Activated T-cell treated with anti-CD3 and anti-CD28 coated beads, Interleukin-2, amount 50 U/mL, for 24 hours (primary cell): ENCODE data around the gene ARHGEF3.

Experiments used
- DNase-seq: peaks from one replicate; pipeline ENCODE4 v3.0.0-alpha.2; 2020
- H3K27ac Mint-ChIP-seq: 2 replicates; pipeline ENCODE4 v1.8.0; 2020; ENCODE audit warnings: mild to moderate bottlenecking, mixed read lengths
- H3K27me3 Mint-ChIP-seq: 2 replicates; pipeline ENCODE4 v1.8.0; 2020; ENCODE audit warnings: mixed read lengths
- H3K36me3 Mint-ChIP-seq: 2 replicates; pipeline ENCODE4 v1.8.0; 2020; ENCODE audit warnings: low read depth, mixed read lengths
- H3K4me1 Mint-ChIP-seq: 2 replicates; pipeline ENCODE4 v1.8.0; 2020; ENCODE audit warnings: low read depth, mixed read lengths
- H3K4me3 Mint-ChIP-seq: 2 replicates; pipeline ENCODE4 v1.8.0; 2020; ENCODE audit warnings: mild to moderate bottlenecking, moderate library complexity, mixed read lengths
- H3K9me3 Mint-ChIP-seq: 2 replicates; pipeline ENCODE4 v1.8.0; 2020; ENCODE audit warnings: mixed read lengths

ARHGEF3 gene

GRCh38 chr3:56812754-56813652 lies 11.3 kb upstream of the ARHGEF3 start:
- Mint-ChIP-seq H3K27me3 (no peaks in the 10 kb centered on the region), H3K9me3 (no peaks in the 10 kb centered on the region), H3K36me3 (no peaks in the 10 kb centered on the region), H3K4me1 (peaks cover 72% of the 10 kb centered on the region), H3K4me3 (no peak overlapping the region), H3K27ac (peak overlapping the region; percentile 58)
- no peak for DNase-seq

DNA sequence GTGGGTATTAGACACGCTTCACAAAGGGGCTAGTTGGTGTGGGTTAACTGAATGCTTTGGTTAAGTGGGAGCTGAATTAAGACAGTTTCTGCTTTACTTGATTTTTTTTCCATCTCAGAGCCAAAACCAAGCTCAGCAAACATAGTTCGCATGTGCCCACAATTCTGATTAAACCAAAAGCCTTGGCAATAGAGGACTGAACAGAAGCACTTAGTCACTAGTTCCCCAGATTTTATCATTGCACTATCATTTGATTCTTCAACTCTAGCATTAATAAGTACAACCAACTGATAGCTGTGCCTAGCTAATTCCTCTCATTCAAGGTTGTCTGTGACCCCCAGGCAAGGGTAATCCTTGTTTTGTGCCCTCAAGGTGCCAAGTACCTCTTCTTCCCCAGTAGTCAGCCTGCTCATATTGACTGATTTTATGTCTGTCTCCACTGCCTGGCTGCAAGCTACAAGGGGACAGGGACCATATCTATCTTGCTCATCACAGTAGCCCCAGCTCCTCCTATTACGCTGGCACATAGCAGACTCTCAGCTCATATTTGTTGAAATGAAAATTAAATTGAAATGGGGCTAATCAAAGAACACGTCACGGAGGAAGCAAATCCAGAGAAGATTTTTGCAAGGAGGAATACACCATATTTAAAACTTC lies 9.9 kb upstream of the ARHGEF3 start:
- Mint-ChIP-seq H3K27me3 (no peaks in the 10 kb centered on the region), H3K4me1 (peaks cover 61% of the 10 kb centered on the region), H3K27ac (peak overlapping the region; percentile 68), H3K4me3 (no peak overlapping the region), H3K9me3 (no peaks in the 10 kb centered on the region), H3K36me3 (no peaks in the 10 kb centered on the region)
- no peak for DNase-seq

DNA sequence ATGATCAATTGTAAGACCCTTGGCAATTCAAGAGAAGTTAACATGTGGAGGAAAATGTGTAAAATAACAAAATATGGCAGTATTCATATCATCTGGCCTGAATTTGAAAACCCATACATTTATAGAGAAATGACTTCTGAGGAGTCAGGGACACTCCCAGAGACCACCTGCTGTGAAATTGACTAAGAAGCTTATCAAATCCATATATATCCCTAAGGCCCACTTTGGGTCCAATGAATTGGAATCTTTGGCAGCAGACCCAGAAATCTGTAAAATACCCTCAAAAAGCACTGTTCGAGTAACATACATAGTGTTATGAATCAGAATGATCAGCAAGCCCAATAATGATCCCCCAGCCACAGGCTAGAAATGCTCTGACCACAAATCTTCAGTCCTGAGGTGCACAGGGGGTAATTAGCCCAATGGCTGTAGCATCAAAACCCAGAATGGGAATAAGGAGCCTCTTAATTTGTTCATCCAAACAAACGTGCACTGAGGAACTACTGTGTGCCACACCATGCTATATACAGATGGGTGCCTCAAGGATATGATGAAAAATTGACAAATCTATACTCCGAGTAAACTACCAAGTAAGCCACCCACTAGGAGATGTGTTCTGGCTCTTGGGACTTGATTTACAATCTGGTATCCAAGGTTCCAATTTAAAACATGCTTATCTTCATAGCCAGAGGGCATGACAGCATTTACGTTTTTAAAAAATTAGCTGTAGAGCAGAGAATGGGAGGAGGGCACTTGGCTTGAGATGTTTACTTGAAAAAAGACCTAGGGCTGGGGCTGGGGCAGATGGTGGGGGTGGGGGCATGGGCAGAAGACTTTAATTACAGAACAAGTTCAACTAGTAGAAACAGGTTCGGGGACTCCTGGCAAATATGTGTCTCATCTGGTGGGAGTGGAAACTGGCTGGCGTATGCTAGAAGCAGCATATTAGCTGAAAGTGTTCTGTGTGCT lies 9.1 kb upstream of the ARHGEF3 start:
- H3K4me3 Mint-ChIP-seq, result no peak overlapping the region
- H3K9me3 Mint-ChIP-seq, result no peaks in the 10 kb centered on the region
- no peak overlapping the region for H3K27ac Mint-ChIP-seq
- peaks cover 54% of the 10 kb centered on the region for H3K4me1 Mint-ChIP-seq
- no peak for DNase-seq
- no peaks in the 10 kb centered on the region for H3K27me3 Mint-ChIP-seq
- no peaks in the 10 kb centered on the region for H3K36me3 Mint-ChIP-seq

GRCh38 chr3:56806407-56806806 lies 4.7 kb upstream of the ARHGEF3 start:
- Mint-ChIP-seq H3K27ac (no peak overlapping the region), H3K36me3 (peaks cover 3% of the 10 kb centered on the region), H3K4me3 (no peak overlapping the region)

DNA sequence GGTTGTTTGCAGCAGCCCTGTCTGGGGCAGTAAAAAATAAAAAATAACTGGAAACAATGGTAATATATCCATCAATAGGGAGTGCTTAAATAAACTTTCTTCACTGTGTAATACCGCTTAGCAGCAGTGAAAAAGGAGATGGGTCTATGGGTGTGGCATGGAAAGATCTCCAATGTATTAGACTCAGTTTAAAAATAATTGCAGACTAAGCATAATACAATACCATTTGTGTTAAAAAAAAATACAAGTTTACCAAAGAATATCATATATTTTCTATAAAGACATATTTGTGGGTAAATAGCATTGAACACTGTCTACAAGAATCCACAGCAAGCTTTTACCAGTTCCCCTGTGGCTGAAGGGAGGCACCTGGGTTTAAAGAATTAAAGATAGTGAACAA lies 1.0 kb upstream of the ARHGEF3 start:
- Mint-ChIP-seq H3K4me3 (peak overlapping the region; percentile 91), H3K36me3 (peaks cover 21% of the 10 kb centered on the region), H3K4me1 (peaks cover 34% of the 10 kb centered on the region), H3K27ac (no peak overlapping the region), H3K9me3 (no peaks in the 10 kb centered on the region), H3K27me3 (no peaks in the 10 kb centered on the region)
- no peak for DNase-seq

More at GRCh38 chr3:56806407-56806806, 4.7 kb upstream of the ARHGEF3 start:
- H3K27me3 Mint-ChIP-seq, result no peaks in the 10 kb centered on the region
- no peak for DNase-seq
- no peaks in the 10 kb centered on the region for H3K9me3 Mint-ChIP-seq
- H3K4me1 Mint-ChIP-seq, result peaks cover 24% of the 10 kb centered on the region

DNA sequence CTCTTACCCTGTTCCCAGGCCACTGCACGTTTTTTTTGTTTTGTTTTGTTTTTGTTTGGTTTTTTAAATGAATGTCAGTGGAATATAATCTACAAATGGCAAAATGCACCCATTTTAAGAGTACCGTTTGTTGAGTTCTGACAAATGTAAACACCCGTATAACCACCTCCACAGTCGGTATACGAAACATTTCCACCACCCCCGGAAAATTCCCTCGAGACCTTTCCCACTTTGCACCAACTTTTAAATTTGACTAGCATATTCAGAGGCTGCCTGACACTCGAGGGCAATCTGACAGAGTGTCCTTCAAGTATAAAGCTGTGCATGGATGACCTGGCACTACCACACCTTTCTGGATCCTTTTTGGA lies 613 bp upstream of the ARHGEF3 start:
- Mint-ChIP-seq H3K4me1 (peaks cover 36% of the 10 kb centered on the region), H3K27ac (peak overlapping the region; percentile 91), H3K36me3 (peaks cover 21% of the 10 kb centered on the region), H3K27me3 (no peaks in the 10 kb centered on the region), H3K9me3 (no peaks in the 10 kb centered on the region), H3K4me3 (peak overlapping the region; percentile 91)
- DNase-seq, result no peak

GRCh38 chr3:56800832-56801661 lies 702 bp downstream of the ARHGEF3 start:
- H3K9me3 Mint-ChIP-seq, result no peaks in the 10 kb centered on the region
- peak overlapping the region; percentile 91 for H3K4me3 Mint-ChIP-seq
- peak; percentile 69 for DNase-seq
- H3K27ac Mint-ChIP-seq, result peak overlapping the region; percentile 94
- H3K36me3 Mint-ChIP-seq, result peaks cover 31% of the 10 kb centered on the region
- no peaks in the 10 kb centered on the region for H3K27me3 Mint-ChIP-seq
- H3K4me1 Mint-ChIP-seq, result peaks cover 48% of the 10 kb centered on the region

DNA sequence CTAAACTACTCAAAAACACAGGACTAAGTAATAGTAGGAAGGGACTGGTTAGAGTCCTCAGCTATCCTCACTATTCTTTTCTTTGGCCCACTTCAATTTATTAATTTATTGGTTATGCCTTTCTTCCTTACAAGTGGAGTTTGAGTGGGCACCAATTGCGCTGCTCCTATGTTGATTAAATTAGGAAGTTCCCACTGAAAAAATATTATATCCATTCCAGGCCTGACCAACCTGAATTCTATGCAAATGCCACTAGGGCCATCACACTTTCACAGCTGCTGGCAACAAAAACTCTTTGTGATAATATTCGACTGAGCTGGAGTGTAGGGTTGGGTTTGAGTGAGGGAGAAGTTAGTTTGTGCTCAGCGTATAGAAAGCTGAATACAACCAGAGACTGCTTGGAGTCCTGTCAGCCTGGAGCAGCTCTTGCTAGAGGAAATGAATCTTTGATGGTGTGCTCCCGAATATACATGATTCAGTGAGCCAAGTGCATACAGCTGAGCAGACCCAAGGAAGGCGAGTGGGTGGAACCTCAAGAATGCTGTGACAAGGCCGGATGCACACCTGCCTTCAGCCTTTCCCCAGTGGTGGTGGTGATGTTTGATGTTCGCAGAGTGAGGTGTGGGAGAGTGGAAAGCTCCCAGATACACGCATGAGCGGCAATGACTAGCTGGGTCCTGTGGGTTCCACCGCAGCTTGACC lies 1.5 kb downstream of the ARHGEF3 start:
- peak; percentile 78 for DNase-seq
- peaks cover 56% of the 10 kb centered on the region for H3K4me1 Mint-ChIP-seq
- no peaks in the 10 kb centered on the region for H3K27me3 Mint-ChIP-seq
- H3K27ac Mint-ChIP-seq, result peak overlapping the region; percentile 94
- H3K4me3 Mint-ChIP-seq, result peak overlapping the region; percentile 91
- peaks cover 39% of the 10 kb centered on the region for H3K36me3 Mint-ChIP-seq
- no peaks in the 10 kb centered on the region for H3K9me3 Mint-ChIP-seq

GRCh38 chr3:56799251-56799882 lies 2.4 kb downstream of the ARHGEF3 start:
- peaks cover 45% of the 10 kb centered on the region for H3K36me3 Mint-ChIP-seq
- no peak for DNase-seq

DNA sequence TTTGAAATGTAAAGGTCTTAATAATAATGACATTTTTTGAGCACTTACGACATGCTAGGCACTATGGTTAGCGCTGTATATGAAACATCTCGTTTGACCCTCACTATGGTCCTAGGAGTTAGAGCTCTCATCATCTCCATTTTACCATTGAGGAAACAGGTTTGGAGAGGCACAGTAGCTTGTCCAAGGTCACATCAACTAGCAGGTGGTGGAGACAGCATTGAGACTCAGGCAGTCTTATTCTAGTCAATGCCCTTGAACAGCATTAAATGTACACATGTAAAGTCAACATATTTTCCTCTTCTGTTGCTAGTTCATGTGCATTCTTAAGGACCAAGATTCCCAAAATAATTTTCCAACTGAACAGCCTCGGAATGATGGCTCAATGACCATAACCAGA lies 4.8 kb downstream of the ARHGEF3 start:
- H3K27ac Mint-ChIP-seq, result peak overlapping the region; percentile 92

More at GRCh38 chr3:56799251-56799882, 2.4 kb downstream of the ARHGEF3 start:
- peak overlapping the region; percentile 91 for H3K4me3 Mint-ChIP-seq
- peaks cover 62% of the 10 kb centered on the region for H3K4me1 Mint-ChIP-seq
- H3K27ac Mint-ChIP-seq, result peak overlapping the region; percentile 95
- no peaks in the 10 kb centered on the region for H3K9me3 Mint-ChIP-seq
- no peaks in the 10 kb centered on the region for H3K27me3 Mint-ChIP-seq

GRCh38 chr3:56796202-56796601 lies 5.5 kb downstream of the ARHGEF3 start:
- peak overlapping the region; percentile 91 for H3K4me3 Mint-ChIP-seq
- H3K9me3 Mint-ChIP-seq, result peaks cover 2% of the 10 kb centered on the region
- no peaks in the 10 kb centered on the region for H3K27me3 Mint-ChIP-seq
- DNase-seq, result no peak
- peaks cover 64% of the 10 kb centered on the region for H3K36me3 Mint-ChIP-seq
- H3K27ac Mint-ChIP-seq, result peak overlapping the region; percentile 92
- peaks cover 75% of the 10 kb centered on the region for H3K4me1 Mint-ChIP-seq

More for the DNA sequence above, 4.8 kb downstream of the ARHGEF3 start:
- peaks cover 68% of the 10 kb centered on the region for H3K4me1 Mint-ChIP-seq
- peaks cover 63% of the 10 kb centered on the region for H3K36me3 Mint-ChIP-seq
- no peak for DNase-seq
- peaks cover 2% of the 10 kb centered on the region for H3K9me3 Mint-ChIP-seq
- H3K27me3 Mint-ChIP-seq, result no peaks in the 10 kb centered on the region
- H3K4me3 Mint-ChIP-seq, result peak overlapping the region; percentile 91

- Mint-ChIP-seq H3K9me3 (peaks cover 2% of the 10 kb centered on the region), H3K36me3 (peaks cover 61% of the 10 kb centered on the region), H3K4me3 (peak overlapping the region; percentile 91), H3K27me3 (no peaks in the 10 kb centered on the region), H3K4me1 (peaks cover 78% of the 10 kb centered on the region), H3K27ac (peak overlapping the region; percentile 92)
- DNase-seq, result no peak
Measured at GRCh38 chr3:56795829-56796185, 5.9 kb downstream of the ARHGEF3 start.
